ENCODE results near the gene ADGRE3.
A peak's percentile ranks its signal among the peaks of the same experiment; 100 is the strongest.

The ADGRE3 gene, protein sequence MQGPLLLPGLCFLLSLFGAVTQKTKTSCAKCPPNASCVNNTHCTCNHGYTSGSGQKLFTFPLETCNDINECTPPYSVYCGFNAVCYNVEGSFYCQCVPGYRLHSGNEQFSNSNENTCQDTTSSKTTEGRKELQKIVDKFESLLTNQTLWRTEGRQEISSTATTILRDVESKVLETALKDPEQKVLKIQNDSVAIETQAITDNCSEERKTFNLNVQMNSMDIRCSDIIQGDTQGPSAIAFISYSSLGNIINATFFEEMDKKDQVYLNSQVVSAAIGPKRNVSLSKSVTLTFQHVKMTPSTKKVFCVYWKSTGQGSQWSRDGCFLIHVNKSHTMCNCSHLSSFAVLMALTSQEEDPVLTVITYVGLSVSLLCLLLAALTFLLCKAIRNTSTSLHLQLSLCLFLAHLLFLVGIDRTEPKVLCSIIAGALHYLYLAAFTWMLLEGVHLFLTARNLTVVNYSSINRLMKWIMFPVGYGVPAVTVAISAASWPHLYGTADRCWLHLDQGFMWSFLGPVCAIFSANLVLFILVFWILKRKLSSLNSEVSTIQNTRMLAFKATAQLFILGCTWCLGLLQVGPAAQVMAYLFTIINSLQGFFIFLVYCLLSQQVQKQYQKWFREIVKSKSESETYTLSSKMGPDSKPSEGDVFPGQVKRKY

DNA sequence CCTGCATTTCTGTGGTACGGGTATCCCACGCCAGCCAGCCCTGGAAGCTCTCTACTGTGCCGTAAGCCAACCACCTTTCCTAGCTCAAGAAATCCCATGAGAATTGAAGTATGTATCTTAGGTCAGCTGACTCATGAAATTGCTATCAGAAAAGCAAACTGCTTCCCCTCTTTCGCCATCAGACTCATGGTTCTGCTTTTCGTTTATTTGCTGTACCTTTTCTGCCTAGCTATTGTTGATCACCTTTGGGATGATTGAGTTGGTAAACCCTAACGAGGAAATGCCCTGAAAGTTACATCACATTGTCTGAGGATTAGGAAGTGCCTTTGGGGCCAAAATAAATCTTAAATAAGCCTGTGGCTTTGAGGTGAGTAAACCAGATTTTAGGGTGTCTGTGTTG, at the start of gene ADGRE3:
ADGRE3 (minus strand) TSS at position 81 of the 400 bp plus-strand sequence; CDS start at position 7, 74 bp downstream.
- DNase-seq, result no peak

DNA sequence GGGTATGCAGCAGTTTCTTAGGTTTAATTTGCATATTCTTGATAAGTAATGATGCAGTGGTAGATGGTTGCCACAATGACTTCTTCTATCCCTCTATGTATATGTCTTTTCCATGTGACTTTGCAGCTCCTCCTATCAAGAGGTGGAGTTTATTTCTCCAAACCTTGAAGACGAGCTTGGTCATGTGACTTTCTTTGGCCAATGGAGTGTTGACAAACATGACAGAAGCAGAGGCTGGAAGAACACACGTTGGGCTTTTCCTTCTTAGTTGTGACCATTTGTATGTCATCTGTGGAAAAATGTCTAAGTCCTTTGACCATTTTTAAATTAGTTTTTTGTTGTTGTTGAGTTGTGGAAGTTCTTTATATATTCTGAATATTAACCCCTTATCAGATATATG, 47.5 kb upstream of the ADGRE3 start:
- DNase-seq, result no peak

DNA sequence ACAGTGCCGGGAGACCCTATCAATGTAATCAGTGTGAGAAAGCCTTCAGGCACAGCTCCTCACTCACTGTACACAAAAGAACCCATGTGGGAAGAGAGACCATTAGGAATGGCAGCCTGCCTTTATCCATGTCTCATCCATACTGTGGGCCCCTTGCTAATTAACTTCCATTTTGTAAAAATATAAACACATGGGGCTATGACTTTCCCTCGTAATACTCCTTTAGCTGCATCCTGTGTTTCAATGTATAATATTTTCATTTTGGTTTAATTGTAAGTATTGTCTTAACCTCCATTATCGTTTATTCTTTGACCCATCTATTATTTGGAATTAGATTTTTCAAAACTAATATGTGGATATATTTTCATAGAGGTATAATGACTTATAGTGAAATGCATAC, 44.5 kb upstream of the ADGRE3 start:
- DNase-seq, result no peak

DNA sequence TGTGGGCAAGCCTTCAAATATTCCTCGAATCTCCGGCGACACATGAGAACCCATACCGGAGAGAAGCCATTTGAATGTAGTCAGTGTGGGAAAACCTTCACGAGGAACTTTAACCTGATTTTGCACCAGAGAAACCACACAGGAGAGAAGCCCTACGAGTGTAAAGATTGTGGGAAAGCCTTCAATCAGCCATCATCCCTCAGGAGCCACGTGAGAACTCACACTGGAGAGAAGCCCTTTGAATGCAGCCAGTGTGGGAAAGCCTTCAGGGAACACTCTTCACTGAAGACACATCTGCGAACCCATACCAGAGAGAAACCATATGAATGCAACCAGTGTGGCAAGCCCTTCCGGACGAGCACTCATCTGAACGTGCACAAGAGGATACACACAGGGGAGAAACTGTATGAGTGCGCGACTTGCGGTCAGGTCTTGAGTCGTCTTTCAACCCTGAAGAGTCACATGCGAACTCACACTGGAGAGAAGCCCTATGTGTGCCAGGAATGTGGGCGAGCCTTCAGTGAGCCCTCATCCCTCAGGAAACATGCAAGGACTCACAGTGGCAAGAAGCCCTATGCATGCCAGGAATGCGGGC, 44.0 kb upstream of the ADGRE3 start:
- no peak for DNase-seq

DNA sequence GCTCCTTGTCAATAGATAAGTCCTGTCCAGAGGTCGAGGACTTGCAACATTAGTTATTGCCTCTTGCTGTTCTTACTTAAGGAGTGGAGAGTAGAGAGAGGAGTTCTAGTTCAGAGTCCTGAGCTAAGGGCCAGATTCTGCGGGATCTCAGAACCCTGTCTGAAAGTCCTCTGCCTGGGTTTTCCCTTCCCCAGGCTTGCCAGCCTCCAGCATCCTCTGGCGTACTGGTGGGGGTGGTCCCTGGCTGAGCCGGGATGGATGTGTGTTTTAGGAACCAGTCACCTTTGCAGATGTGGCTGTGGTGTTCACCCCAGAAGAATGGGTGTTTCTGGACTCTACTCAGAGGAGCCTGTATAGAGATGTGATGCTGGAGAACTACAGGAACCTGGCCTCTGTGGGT, 41.2 kb upstream of the ADGRE3 start:
- no peak for DNase-seq

DNA sequence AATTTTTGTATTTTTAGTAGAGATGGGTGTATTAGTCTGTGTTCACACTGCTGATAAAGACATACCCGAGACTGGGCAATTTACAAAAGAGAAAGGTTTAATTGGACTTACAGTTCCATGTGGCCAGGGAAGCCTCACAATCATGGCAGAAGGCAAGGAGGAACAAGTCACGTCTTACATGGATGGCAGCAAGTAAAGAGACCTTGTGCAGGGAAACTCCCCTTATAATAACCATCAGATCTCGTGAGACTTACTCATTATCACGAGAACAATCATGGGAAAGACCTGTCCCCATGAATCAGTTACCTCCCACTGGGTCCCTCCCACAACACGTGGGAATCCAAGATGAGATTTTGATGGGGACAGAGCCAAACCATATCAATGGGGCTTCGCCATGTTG, 29.8 kb upstream of the ADGRE3 start:
- DNase-seq, result no peak

DNA sequence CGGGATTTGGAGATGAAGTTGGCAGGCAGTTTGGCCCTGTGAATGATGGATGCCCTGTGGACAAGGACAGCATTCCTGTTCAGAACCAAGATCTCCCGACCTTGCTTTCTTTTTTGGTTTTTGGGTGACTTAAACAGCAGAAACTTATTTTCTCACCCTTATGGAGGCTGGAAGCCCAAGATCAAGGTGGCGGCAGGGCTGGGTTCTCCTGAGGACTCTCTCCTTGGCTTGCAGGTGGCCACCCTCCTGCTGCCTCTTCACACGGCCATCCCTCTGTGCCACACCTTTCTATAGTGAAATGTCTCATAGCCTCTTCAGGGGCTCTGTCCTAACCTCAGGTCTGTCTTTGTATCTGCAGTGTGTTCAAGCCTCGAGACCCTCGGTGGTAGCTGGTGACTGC, 29.2 kb upstream of the ADGRE3 start:
- no peak for DNase-seq

DNA sequence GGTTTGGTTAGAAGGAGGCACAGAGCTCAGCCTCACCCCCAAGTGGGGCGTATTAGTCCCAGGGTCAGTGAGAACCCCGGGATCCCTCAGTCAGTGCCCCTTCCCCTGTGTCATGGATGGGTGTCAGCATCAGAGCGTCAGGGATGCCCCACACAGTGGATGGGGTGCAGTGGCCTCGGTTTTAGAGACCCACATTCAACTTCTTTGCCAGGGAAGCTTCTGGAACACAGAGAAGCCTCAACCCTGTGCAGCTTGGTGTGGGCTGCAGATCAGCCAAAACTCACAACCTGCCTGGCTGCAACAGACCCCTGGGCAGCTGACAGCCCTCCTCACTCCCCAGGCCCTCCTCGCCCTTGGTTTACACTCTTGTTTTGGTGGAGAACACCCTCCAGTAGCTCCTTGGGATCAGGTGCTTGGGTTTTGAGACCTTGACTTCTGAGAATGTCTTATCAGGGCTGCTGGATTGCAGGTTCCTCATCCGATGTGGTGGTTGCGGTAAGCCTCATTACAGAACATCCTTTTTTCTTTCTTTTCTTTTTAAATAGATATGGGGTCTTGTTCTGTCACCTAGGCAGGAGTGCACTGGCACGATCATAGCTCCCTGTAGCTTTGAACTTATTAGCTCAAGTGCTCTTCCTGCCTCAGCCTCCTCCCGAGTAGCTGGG, 26.2 kb upstream of the ADGRE3 start:
- no peak for DNase-seq

DNA sequence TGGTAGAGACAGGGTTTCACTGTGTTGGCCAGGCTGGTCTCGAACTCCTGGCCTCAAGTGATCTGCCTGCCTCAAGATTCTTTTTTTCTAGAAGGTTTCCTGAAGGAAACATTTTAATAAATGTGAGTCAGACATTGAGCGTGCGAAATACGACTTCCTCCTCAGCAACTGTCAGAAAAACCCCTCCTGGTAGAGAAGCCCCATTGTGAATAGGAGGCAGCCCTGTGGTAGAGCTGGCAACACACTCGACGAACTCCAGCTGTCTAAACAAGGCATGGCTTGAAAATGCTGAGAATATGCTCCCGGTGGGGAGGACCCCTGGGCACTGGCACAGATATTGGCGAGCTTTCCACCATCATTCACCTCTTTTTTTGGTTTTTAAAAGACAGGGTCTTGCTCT, 25.0 kb upstream of the ADGRE3 start:
- DNase-seq, result no peak

DNA sequence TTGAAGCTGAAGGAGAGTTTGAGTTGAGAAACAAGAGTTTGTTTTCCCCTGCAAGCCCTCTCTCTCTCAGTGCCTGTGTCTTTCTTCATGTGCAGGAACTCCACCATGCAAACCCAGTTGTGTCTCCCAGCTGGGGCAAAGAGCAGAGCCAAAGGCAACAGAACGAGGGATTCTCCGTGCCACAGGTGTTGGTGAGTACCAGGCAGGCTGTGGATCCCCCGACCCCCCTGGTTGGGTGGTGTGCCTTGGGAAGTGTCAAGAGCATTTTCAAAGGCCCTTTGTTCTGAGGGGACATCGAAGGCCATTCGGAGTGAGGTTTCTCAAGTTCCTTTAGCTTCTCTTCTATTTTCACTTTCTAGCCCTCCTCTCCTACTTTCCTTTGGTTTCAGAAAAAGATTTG, 20.8 kb upstream of the ADGRE3 start:
- no peak for DNase-seq

DNA sequence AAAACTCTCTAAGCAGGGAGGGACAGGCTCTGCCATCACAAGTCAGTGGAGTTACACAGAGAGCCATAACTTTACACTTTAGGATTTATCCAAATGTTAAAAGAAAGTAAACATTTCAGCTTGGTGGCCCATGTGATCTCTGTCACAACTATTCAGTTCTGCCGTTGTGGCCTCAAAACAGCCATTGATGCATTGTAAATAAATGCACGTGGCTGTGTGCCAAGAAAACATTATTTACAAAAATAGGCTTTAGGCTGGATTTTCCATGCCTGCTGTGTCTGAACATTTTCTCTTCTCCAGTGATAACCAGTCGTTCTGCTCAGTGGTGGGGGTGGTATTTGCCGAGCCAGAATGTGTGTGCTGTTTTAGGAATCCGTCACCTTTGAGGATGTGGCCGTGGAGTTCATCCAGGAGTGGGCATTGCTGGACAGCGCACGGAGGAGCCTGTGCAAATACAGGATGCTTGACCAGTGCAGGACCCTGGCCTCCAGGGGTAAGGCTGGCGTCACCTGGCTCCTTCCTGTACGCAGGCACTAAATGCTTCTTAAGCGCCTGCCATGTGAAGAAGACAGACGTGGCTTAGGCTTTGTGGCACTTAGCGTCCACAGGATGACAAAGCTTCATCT, 20.1 kb upstream of the ADGRE3 start:
- no peak for DNase-seq

DNA sequence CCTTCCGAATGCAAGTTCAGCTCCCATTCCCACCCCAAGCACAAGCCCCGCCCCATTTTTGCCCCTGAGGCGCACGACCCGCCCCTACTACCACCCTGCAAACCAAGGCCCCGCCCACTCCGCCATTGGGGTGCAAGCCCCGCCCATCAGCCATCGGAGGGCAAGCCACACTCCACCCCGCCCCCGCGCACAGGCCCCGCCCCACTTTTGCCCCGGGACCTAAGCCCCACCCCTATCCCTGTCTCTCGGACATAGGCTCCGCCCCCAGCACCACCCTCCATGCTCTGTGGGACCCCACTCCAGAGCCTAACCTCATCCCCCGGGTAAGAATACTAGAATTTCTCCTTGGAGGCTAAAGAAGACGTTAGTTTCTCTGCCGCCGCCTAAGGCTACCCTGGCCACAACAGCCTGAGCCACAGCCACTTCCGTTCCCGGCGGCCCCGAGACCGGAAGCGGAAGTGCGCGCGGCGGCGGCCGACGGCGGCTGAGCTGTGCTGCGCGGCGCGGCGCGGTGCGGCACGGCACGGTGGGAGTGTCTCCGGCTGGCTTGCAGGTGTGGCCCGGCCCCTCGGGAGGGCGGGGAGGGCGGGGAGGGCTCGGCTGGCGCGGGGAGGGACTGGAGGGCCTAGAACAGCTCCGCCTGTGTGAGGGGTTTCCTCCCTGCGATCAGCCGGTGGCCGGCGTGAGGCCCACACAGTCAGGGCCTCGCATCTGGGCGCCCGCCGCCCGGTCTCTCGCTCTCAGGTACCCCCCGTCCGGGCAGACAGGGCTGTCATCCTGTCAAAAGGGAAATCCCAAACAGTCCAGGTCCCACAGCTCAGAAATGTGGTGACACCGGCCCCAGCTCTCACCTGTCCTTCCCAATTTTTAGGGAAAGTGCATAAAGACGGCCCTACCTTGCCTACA, 15.2 kb upstream of the ADGRE3 start, which contains the start of gene ZNF333:
ZNF333 (plus strand) TSS at position 451 of the 906 bp plus-strand sequence. CDS start 3,444 bp downstream, outside the sequence.
- peak; percentile 84 to 92 for DNase-seq

DNA sequence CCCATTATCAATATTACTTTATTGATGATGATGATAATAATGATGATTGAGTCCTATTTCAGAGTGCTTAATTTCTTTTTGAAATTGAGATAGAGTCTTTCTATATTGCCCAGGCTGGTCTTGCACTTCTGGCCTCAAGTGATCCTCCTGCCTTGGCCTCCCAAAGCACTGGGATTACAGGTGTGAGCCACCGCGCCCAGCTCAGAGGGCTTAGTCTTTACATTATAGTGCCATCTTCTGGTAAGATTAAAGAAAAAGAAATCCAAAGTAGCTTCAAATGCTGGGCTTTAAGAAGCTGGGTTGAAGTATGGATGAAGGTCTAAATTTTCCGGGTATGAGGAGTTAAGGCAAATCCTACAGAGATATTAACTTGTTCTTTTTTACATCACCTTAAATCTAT, 11.8 kb upstream of the ADGRE3 start:
- no peak for DNase-seq

DNA sequence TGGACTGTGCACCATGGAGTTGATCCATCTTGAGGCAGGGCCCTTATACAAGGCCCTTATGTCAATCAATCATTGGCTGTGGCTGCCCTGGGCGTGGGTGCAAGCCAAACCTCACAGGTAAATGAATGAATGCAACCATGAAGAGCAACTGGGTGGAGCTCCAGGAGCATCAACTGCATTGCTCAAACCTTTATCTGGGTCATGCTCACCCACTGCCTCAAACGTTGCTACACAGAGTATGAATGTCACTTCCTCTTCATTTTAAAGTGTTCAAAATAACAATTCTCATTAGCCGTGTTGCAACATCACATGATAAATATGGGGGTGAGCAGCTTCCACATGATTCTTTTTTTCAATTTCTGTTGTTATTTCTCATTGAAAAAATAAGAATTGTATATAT, 8.8 kb upstream of the ADGRE3 start:
- DNase-seq, result no peak

DNA sequence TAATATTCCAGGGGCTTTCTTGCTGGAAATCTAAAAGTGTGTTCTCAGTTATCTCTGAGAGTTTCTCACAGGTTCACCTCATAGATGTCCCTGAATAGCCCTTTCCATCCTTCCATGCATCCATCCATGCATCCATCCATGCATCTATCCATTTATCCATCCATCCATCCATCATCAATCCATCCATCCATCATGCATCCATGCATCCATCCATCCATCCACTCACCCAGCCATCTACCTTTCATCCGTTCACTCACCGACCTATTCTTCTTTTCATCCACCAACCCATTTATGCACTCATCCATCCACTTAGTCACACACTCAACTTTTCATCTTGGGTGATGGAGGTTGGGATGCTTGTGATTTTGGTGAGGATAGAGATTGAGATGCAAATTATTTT, 7.4 kb upstream of the ADGRE3 start:
- DNase-seq, result no peak

DNA sequence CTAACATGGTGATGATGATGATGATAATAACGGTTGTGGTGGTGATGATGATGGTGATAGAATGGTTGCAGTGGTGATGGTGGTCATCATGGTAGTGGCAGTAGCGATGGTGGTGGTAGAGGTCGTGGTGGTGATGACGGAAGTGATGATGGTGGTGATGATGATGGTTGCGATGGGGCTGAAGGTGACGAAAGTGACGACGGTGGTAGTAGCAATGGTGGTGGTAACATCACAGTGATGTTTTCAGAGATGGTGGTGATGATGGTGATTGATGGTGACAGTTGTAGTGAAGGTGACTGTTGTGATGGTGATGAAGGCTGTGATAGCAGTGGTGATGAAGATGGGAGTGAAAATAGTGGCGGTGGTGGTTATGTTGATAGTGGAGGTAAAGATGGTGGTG, 3.6 kb upstream of the ADGRE3 start:
- DNase-seq, result no peak

DNA sequence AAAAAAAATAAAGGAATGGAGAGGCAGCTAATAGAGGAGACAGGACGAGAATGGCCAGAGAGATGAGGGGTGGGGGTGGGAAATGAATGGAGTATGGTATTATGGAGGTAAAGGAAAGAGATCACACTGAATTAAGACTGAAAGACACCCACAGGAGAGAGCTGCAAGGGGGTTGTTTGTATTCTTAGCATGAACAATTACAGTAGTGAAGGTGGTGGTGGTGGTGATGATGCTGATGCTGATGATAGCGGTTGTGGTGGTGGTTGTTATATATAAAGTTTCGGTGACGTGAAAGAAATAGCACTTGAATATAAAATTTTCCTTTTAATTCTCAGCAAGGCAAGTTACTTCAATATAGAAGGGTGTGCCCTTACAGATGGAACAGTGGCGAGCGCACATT, 2.8 kb upstream of the ADGRE3 start:
- no peak for DNase-seq

DNA sequence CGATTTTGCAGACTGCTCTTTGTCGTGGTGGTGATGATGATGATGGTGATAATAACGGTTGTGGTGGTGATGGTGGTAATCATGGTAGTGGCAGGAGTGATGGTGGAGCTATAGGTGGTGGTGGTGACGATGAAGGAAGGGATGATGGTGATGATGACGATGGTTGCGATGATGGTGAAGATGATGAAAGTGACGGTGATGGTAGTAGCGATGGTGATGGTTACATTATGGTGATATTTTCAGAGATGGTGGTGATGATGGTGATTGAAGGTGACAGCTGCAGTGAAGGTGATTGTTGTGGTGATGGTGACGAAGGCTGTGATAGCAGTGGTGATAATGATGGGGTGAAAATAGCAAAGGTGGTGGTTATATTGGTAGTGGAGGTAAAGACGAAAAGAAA, 2.1 kb upstream of the ADGRE3 start:
- no peak for DNase-seq

DNA sequence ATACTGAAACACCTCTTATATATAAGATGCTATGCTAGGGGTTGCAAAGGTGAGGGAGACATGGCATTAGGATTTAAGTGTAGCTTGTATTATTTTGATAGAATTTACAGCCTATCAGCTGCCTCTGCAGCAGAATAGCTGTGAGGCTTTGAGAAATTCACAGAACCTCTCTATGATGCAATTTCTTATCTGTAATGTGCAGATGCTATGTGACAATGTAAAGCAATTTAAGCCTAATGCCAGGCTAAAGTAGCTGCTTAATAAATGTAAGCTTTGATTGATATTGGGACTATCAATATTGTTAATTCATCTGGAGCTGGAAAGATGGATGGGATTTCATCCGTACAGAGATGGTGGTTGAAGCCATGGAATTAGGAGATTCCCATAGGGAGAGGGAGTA, 1.6 kb downstream of the ADGRE3 start:
- no peak for DNase-seq

DNA sequence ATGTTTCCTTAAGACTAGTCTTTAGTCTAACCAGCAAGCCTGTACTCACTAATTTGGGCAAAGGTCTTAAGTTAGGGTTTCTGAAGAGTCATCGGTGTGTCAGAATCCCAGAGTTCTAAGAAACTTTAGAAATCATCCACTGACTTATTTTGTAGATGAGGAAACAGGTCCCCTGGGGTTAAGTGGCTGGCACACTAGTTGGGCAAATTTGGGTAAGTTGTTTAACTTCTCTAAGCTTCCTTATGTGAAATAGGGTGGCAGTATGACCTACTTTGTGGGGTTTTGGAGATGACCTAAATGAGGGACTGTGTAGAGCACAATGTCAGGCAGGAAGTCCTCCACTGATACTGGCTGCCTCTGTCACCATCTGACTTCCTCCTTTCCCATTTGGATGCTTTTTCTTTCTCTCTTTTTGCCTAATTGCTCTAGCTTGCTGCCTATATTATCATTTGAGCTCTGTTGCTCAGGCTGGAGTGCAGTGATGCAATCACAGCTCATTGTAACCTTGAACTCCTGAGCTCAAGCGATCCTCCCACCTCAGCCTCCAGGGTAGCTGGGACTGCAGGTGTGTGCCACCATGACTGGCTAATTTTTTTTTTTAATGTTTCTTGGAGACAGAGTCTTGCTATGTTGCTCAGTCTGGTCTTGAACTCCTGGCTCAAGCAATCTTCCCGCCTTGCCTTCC, 2.3 kb downstream of the ADGRE3 start:
- no peak for DNase-seq

DNA sequence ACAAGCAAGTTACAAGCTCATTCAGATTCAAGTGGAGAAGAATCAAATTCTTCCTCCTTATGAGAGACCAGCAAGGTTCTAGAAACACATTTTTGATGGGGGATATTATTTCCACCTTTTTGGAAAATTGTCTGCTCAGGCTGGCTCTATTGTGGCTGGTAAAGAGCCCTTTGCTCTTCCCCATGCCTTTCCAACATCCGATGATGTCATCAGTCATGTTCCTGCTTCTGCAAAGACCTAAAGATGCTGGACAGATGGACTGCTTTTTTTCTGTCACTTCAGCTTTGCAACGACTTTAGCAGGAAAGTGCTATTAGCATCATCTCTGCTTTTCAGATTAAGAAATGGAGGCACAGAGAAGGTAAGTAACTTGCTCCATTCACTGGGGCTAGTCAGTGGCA, 4.2 kb downstream of the ADGRE3 start:
- no peak for DNase-seq

Data from hippocampal formation (tissue), 2 donors.